D341Med (cell line): ENCODE results near the gene GRM8.

Experiments used
- DNase-seq: peaks from one replicate; pipeline ENCODE4 v3.0.0; 2012; ENCODE audit warnings: low spot score

Gene GRM8

GRCh38 chr7:126426652-126427051 lies 826.1 kb downstream of the GRM8 start:
- DNase-seq, result no peak

- no peak for DNase-seq
Measured at GRCh38 chr7:126424985-126425384, 827.8 kb downstream of the GRM8 start.

DNA sequence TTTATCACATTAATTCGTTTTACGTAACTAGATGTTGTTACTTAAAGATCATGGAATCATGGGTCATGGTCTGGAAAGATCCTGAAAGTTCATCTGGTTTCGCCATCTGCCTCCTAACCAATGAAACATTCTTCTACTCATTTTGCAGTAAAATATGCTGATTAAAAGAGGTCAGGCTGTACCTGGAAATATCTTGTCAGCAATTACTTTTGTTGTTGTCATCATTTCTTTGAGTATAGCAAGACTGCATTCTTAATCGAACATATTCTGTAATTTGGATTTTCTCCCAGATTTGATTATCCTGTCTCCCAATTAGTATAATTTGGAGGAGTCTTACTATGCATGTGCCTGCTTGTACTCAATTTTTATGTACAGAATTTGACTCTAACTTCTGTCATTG lies 833.7 kb downstream of the GRM8 start:
- no peak for DNase-seq

GRCh38 chr7:126411821-126412383 lies 840.8 kb downstream of the GRM8 start:
- no peak for DNase-seq

DNA sequence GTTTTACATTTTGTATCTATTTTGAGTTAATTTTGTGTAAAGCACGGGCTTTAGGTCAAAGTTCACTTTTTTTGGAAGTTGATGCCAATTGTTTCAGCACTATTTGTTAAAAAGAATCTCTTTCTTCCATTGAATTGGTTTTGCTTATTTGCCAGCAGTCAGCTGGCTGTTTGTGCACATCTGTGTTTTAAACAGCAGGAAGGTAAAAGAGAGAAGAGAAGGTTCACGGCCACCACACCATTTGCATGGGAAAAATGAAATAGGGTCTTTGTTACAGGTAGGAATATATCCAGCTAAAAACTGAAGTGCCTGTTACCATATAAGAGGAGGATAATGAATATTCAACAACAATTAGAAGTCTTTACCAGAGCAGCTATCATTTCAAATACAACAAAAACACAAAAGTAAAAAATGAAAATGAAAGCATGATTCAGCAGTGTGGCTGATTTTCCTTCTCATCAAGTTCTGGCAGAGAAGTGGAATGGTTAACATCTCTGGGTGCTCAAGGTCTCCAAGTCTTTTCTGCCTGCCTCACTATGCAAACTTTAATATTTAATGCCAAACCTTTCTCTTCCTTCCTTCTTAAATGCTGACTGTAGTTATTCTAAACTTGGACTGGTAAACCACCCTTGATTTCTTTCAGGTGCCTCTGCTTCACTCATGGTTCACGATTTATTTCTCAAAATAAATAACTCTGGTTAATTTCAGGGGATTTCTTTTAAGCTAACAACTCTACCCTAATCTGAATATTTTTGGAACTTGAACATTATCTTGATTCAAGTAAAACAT lies 841.5 kb downstream of the GRM8 start:
- no peak for DNase-seq

DNA sequence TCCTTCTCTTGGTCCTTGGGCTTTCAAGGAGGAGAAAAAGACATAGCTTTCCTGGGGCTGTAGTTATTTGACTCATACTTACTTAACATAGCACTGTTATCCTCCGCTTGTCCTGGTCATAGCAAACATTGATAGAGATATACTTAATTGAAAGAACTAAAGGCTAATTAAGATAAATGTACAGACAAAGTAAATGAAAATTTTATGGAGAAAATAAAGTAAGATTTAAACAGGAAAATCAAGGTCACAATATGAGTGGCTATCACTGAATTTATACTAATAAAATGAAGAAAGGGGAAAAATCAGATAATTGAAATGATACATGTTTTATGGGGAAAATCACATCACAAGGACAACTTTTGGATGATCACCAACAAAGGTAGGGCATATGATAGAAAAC lies 849.7 kb downstream of the GRM8 start:
- no peak for DNase-seq

DNA sequence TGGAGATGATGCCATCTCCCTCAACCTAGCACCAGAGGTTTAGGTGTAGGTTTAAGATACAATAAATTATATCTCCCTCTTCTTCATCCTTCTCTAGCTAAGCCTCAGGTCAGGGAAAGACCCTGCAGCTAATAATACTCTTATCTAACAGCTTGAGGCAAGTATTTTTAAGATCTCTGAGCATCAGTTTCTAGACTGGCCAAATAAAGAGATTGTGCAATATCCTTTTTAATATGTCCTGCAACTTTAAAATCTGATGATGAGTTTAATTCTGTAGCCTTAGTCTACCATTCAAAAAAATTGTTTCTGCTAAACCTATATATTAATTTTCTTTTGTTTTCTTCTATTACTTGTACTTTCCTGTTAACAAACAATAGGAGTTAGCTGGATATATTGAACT lies 850.8 kb downstream of the GRM8 start:
- DNase-seq, result no peak

- no peak for DNase-seq
Measured at GRCh38 chr7:126398851-126399529, 853.8 kb downstream of the GRM8 start.

DNA sequence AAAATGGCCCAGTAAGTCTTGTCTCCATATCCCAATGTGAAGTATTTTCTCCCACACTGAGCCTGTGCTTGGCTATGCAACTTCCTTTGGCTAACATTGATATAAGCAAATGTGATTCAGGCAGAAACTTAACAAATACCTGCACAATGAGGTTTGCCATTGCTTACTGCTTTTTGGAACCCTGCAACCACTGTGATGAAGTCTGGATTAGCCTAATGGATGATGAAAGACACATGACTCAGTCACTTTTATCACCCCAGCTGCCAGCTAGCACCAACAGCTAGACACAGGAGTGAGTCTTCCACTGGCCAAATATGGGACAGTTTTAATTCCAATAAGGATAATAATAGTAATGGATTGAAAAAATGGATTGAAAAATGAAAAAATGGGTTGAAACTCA lies 854.5 kb downstream of the GRM8 start:
- no peak for DNase-seq

GRCh38 chr7:126394406-126394805 lies 858.3 kb downstream of the GRM8 start:
- DNase-seq, result no peak
